ENCODE measurements around the gene PSMB11. TPM values are rescaled to one million over a fixed set of nuclear protein-coding genes. Genes with fewer than 3 reads are reported as not detected.

PSMB11 gene, protein sequence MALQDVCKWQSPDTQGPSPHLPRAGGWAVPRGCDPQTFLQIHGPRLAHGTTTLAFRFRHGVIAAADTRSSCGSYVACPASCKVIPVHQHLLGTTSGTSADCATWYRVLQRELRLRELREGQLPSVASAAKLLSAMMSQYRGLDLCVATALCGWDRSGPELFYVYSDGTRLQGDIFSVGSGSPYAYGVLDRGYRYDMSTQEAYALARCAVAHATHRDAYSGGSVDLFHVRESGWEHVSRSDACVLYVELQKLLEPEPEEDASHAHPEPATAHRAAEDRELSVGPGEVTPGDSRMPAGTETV
- total RNA-seq = not detected in 2 replicates

DNA sequence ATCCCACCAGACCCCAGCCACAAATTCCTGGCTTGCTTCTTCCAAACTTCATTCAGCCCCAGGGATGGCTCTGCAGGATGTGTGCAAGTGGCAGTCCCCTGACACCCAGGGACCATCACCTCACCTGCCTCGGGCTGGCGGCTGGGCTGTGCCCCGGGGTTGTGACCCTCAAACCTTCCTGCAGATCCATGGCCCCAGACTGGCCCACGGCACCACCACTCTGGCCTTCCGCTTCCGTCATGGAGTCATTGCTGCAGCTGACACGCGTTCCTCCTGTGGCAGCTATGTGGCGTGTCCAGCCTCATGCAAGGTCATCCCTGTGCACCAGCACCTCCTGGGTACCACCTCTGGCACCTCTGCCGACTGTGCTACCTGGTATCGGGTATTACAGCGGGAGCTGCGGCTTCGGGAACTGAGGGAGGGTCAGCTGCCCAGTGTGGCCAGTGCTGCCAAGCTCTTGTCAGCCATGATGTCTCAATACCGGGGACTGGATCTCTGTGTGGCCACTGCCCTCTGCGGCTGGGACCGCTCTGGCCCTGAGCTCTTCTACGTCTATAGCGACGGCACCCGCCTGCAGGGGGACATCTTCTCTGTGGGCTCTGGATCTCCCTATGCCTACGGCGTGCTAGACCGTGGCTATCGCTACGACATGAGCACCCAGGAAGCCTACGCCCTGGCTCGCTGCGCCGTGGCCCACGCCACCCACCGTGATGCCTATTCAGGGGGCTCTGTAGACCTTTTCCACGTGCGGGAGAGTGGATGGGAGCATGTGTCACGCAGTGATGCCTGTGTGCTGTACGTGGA is at the start of gene PSMB11:
TSS of gene PSMB11 (plus strand) at position 51 of the 804 bp plus-strand sequence. CDS start at position 65, 14 bp downstream.

DNA sequence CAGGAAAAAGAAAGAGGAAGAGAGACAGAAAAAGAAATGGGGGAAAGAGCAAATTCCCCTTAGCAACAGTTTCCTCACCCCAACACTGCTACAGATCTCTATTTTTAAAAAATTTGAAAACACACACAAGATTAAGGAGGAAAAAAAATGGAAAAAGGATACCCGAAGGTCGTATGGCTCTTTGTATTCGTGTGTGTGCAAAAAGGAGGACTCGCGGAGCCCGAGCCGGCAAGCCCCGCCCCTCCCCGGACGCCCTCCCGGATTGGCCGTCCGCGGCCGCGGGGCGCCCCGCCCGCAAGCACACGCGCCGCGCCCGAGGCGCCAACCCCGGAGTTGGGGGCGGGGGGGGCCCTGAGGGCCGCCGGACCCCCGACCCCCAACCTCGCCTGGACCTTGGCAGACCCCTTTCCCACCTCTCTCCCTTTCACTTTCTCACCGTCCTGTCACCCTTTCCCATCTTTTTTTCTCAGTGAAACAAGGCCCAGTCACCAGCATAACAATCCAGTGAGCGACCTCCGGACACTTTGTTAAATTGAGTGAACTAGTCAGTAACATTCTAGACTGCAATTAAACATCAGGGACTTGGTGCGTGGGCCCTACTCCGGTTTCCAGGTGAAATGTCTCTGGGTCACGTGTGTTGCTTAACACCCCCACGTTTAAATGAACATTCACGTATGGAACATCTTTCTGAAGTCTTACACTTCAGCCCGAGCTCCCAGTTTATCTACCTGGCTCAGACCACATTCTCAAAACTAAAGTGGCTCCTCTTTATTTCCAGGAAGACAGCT is 31.9 kb upstream of the PSMB11 start, which contains the start of gene C14orf93:
TSS of gene C14orf93 (minus strand) at position 205 of the 788 bp plus-strand sequence. CDS start 11,120 bp downstream, outside the sequence.

DNA sequence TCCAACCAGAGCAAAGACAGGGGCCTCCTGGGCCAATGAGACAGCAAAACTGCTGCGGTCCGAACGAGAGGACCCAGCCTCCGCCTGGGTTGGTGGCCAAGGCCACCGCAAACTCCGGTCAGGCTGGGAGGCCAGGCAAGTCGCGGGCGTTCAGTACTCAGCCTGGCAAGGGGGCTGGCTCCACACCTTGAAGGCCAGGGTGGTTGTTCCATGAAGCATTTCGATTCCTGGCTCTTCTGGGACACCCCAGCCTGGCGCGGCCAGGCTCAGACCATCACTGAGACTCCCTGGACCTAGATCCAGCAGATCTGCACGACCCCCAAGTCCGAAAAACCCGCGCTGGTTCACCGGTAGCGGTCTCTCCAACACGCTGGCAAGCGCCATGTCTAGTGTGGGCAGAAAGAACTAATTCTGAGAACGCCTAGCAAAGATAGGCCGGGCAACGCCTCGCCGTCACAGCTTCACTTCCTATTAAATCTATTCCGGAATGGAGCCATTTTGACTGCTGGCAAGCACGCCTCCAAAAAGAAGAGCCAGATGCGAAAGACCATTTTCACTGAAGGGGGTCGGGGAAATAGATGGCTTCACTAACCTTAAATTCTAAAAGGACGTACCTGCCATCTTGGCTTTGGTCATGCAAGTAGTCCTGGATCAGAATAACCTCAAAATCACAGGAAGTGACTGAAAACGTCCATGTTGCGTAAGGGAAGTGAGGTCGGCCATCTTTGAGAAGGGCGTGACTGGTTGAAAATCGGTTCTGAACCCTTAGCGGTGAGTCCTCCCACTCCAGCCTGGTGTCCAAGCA is 7.3 kb upstream of the PSMB11 start, which contains the start of gene PSMB5:
TSS of gene PSMB5 (minus strand) at position 403 of the 805 bp plus-strand sequence. CDS start at position 384, 19 bp downstream.

DNA sequence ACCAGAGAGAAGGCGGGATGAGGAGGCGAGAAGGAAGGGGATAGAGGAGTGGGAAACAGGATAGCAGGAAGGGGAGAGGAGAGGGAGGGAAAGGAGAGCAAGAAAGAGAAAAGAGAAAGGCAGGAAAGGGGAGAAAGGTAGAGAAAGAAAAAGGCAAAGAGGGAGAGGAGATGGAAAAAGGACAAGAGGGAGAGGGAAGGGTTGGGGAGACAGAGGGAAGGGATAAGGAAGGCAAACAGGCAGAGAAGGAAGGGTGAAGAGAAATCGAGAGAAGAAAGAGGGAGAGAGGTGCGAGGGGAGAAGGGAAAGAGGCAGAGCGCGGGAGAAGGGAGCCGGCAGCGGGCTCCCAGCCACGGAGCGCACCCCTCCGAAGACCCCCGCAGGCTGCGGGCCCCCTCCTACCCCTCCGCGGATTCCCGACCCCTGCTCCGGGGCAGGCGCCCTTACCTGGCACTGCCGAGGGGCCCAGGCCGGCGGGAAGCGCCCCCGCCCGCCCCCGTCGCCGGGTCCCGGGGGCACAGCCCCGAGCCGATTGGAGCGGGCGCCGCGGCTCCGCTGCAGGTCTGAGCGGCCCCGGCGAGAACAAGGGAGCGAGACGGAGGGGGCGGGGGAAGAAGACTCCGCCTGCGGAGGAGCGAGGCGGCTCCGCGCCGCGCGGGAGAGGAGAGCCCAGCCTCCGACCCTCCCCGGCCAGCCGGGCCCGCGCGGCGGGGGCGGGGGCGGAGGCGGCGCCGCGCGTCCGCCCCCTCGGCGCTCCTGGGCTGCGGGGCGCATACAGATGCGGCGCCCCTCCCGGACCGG is 15.1 kb downstream of the PSMB11 start, which contains the start of gene CDH24:
TSS of gene CDH24 (minus strand) at position 565 of the 801 bp plus-strand sequence. CDS start 1,787 bp downstream, outside the sequence.

Other genes with a start within 250 kb of the PSMB11 start
- gene SLC7A7, start 226.8 kb upstream of the PSMB11 start, total RNA-seq = 1.3 TPM in 1 of 2 replicates, not detected in the other
- 96.8 and 169 TPM in 2 replicates for gene MRPL52, start 212.3 kb upstream of the PSMB11 start, total RNA-seq
- 187 and 214 TPM in 2 replicates for gene MMP14, start 205.6 kb upstream of the PSMB11 start, total RNA-seq
- 88.7 and 93.0 TPM in 2 replicates for gene LRP10, start 170.5 kb upstream of the PSMB11 start, total RNA-seq
- gene REM2, start 159.0 kb upstream of the PSMB11 start, total RNA-seq = 0.21 and 0.28 TPM in 2 replicates
- gene RBM23, start 123.1 kb upstream of the PSMB11 start, total RNA-seq = 49.5 and 57.9 TPM in 2 replicates
- gene PRMT5, start 112.8 kb upstream of the PSMB11 start, total RNA-seq = 63.0 and 97.8 TPM in 2 replicates
- gene HAUS4, start 85.1 kb upstream of the PSMB11 start, total RNA-seq = 48.7 and 66.1 TPM in 2 replicates
- 117 and 141 TPM in 2 replicates for gene AJUBA, start 59.7 kb upstream of the PSMB11 start, total RNA-seq
- 8.9 and 12.2 TPM in 2 replicates for gene C14orf93, start 32.1 kb upstream of the PSMB11 start, total RNA-seq
- gene PSMB5, start 7.3 kb upstream of the PSMB11 start, total RNA-seq = 344 and 395 TPM in 2 replicates
- gene CDH24, start 15.3 kb downstream of the PSMB11 start, total RNA-seq = 7.3 and 9.8 TPM in 2 replicates
- gene ACIN1, start 52.9 kb downstream of the PSMB11 start, total RNA-seq = 60.9 and 67.5 TPM in 2 replicates
- gene C14orf119, start 53.3 kb downstream of the PSMB11 start, total RNA-seq = 31.6 and 42.5 TPM in 2 replicates
- gene CIROP, start 62.8 kb downstream of the PSMB11 start, total RNA-seq = not detected in 2 replicates
- not detected in 2 replicates for gene CEBPE, start 77.0 kb downstream of the PSMB11 start, total RNA-seq
- gene SLC7A8, start 141.4 kb downstream of the PSMB11 start, total RNA-seq = 12.0 and 19.0 TPM in 2 replicates
- gene RNF212B, start 195.7 kb downstream of the PSMB11 start, total RNA-seq = not detected in 2 replicates
- gene HOMEZ, start 243.9 kb downstream of the PSMB11 start, total RNA-seq = 12.8 and 15.2 TPM in 2 replicates

Measured in airway epithelial cell (primary cell).